K562 (cell line): ENCODE measurements around the gene ZBTB48. TPM values are rescaled to one million over a fixed set of nuclear protein-coding genes. Genes with fewer than 3 reads are reported as not detected.

Source experiments
- ATAC-seq: fragments of 200-7000 bp; cut with Tn5 transposase; 3 replicates; pipeline ENCODE4 v1.9.1; 2020; ENCODE audit warnings: moderate library complexity
- BruUV-seq: library from RNA; stranded (reverse); fragments of 400-500 nt; replicated peaks from 2 replicates; lab custom pipeline; 2021; lab: Mats Ljungman, UMichigan
- CTCF ChIA-PET: fragments of 300-600 bp; formaldehyde crosslinking; extraction: SDS; loops from one replicate; lab custom pipeline; 2021; ENCODE audit warnings: low intra/inter-chr PET ratio; lab: Yijun Ruan, JAX
- POLR2A ChIA-PET: fragments of 300-600, 350-650 bp; sonication (Branson Sonifier 250); formaldehyde crosslinking; extraction: SDS; loops from one replicate; lab custom pipeline; 2021; ENCODE audit warnings: antibody characterized with exemption, inconsistent platforms; lab: Yijun Ruan, JAX
- DNase-seq, 4 experiments: peaks; one replicate each; pipeline versions ENCODE4 v3.0.0 to v3.0.0-alpha.2; 2011 to 2018; ENCODE audit warnings: low spot score in 3 of 4, mixed read lengths in 3 of 4; ENCODE audit errors: extremely low read depth in 1 of 4
- FAIRE-seq: peaks from 2 replicates; lab custom pipeline; 2011; peaks lifted over from hg19 to GRCh38; lab: Jason Lieb, UNC
- H2AFZ ChIP-seq: 2 replicates; pipeline ENCODE4 v1.6.0; 2011; ENCODE audit warnings: low read depth, low read length, control low read depth, inconsistent platforms
- H3K27ac ChIP-seq: fragments of 200-600 bp; 3 replicates; pipeline ENCODE4 v1.8.0; 2011; ENCODE audit warnings: low read depth, mild to moderate bottlenecking, control low read depth, inconsistent platforms, low read length, moderate library complexity, mixed read lengths; ENCODE audit errors: extremely low read depth
- H3K27me3 ChIP-seq, 2 experiments: fragments of 300-600 bp in 1 of 2; 2 replicates in 1 of 2; 3 replicates in 1 of 2; pipeline versions ENCODE4 v1.6.0 to v1.8.0; 2011; ENCODE audit warnings: inconsistent platforms in 2 of 2, low read length in 2 of 2, mild to moderate bottlenecking in 1 of 2, mixed read lengths in 1 of 2, moderate library complexity in 1 of 2; ENCODE audit not compliant: control insufficient read depth in 2 of 2, insufficient read depth in 2 of 2
- H3K36me3 ChIP-seq: fragments of 300-600 bp; 3 replicates; pipeline ENCODE4 v1.8.0; 2011; ENCODE audit warnings: mild to moderate bottlenecking, low read length, inconsistent platforms; ENCODE audit not compliant: control insufficient read depth, insufficient read depth
- H3K4me1 ChIP-seq, 2 experiments: fragments of 200-600 bp in 1 of 2; replicated peaks in 1 of 2; 2 replicates in 1 of 2; 3 replicates in 1 of 2; pipeline versions ENCODE4 v1.5.1 to v1.8.0; 2011; ENCODE audit warnings: inconsistent platforms in 2 of 2, low read length in 2 of 2, mild to moderate bottlenecking in 1 of 2, mixed read lengths in 1 of 2, moderate library complexity in 1 of 2; ENCODE audit not compliant: control insufficient read depth in 2 of 2, insufficient read depth in 2 of 2
- H3K4me2 ChIP-seq: 2 replicates; pipeline ENCODE4 v1.6.1; 2011; ENCODE audit warnings: low read length, control low read depth, inconsistent platforms, mixed read lengths; ENCODE audit not compliant: insufficient read depth
- H3K4me3 ChIP-seq: fragments of 200-600 bp; sonication (generic), shearing (Covaris generic); 2 replicates; pipeline ENCODE4 v1.5.1; 2016; ENCODE audit warnings: control low read depth, inconsistent platforms
- H3K79me2 ChIP-seq: fragments of 200-600 bp; 3 replicates; pipeline ENCODE4 v1.8.0; 2011; ENCODE audit warnings: low read length, inconsistent platforms; ENCODE audit not compliant: control insufficient read depth, insufficient read depth
- H3K9ac ChIP-seq, 2 experiments: 2 replicates each; pipeline versions ENCODE4 v1.6.0 to v1.6.1; 2011; ENCODE audit warnings: low read depth in 2 of 2, low read length in 2 of 2, control low read depth in 1 of 2, inconsistent platforms in 1 of 2, mild to moderate bottlenecking in 1 of 2, mixed read lengths in 1 of 2; ENCODE audit not compliant: insufficient read depth in 1 of 2
- H3K9me1 ChIP-seq: one replicate; pipeline ENCODE4 v1.6.0; 2011; ENCODE audit warnings: inconsistent platforms, mild to moderate bottlenecking, low read length, moderate library complexity; ENCODE audit not compliant: control insufficient read depth, insufficient read depth
- H3K9me3 ChIP-seq: replicated peaks from 2 replicates; pipeline ENCODE4 v1.5.1; 2011; ENCODE audit warnings: low read depth, low read length, inconsistent platforms; ENCODE audit not compliant: control insufficient read depth, insufficient read depth
- H4K20me1 ChIP-seq: replicated peaks from 2 replicates; pipeline ENCODE4 v1.6.1; 2011; ENCODE audit warnings: low read length, inconsistent platforms, mixed read lengths; ENCODE audit not compliant: control insufficient read depth, insufficient read depth
- ARNT ChIP-seq, 2 experiments: fragments of 450-650 bp; IDR thresholded peaks; 2 replicates each; pipeline ENCODE4 v1.6.1; 2016; ENCODE audit warnings: mild to moderate bottlenecking in 1 of 2
- BACH1 ChIP-seq: fragments of 200-800 bp; sonication (Bioruptor generic); IDR thresholded peaks from 2 replicates; pipeline ENCODE4 v1.6.1; 2016; ENCODE audit warnings: missing genetic modification characterization, missing compliant biosample characterization
- MYC ChIP-seq, 2 experiments: fragments of 250-450 bp in 1 of 2; sonication (Bioruptor Pico) in 1 of 2; IDR thresholded peaks; 2 replicates each; pipeline versions ENCODE4 v1.5.1 to v1.6.1; 2012 to 2021; ENCODE audit warnings: low read depth in 2 of 2, borderline replicate concordance in 1 of 2, improper control_type of control experiment in 1 of 2, low read length in 1 of 2, mild to moderate bottlenecking in 1 of 2, moderate library complexity in 1 of 2
- RBM25 ChIP-seq: fragments of 200-400 bp; formaldehyde crosslinking; IDR thresholded peaks from 2 replicates; pipeline ENCODE4 v1.6.1; 2018; ENCODE audit warnings: low read length, low read depth, moderate library complexity; ENCODE audit not compliant: severe bottlenecking
- SMARCC2 ChIP-seq: fragments of 450-650 bp; IDR thresholded peaks from 2 replicates; pipeline ENCODE4 v1.6.1; 2017; ENCODE audit warnings: antibody characterized with exemption, moderate library complexity, mild to moderate bottlenecking, low read depth
- TAL1 ChIP-seq: fragments of 450-650 bp; IDR thresholded peaks from 2 replicates; pipeline ENCODE4 v1.6.1; 2016; ENCODE audit warnings: mild to moderate bottlenecking
- TCF7 ChIP-seq: sonication (generic); IDR thresholded peaks from 2 replicates; pipeline ENCODE4 v1.6.1; 2016; ENCODE audit warnings: antibody characterized with exemption, borderline replicate concordance
- TGIF2 ChIP-seq: sonication (generic); formaldehyde crosslinking; IDR thresholded peaks from 2 replicates; pipeline ENCODE4 v1.8.1; 2022; ENCODE audit warnings: mild to moderate bottlenecking, missing genetic modification reagents, moderate library complexity
- ZNF253 ChIP-seq: fragments of 250-450 bp; sonication (Bioruptor Pico); conservative IDR thresholded peaks from 2 replicates; pipeline ENCODE4 v1.6.1; 2021; ENCODE audit warnings: mild to moderate bottlenecking
- ZNF77 ChIP-seq: fragments of 250-450 bp; sonication (Bioruptor Pico); IDR thresholded peaks from 2 replicates; pipeline ENCODE4 v1.5.0; 2020
- WGBS: fragments of 100-300 bp; shearing (Covaris generic); methylation state at CpG from one replicate; pipeline ENCODE4 v1.1.6; 2016; ENCODE audit warnings: low coverage, mixed read lengths; ENCODE audit not compliant: insufficient coverage; ENCODE audit errors: missing lambda C conversion rate; 5-methylcytosine and 5-hydroxymethylcytosine counted together
- in situ Hi-C: fragments of 300-500 bp; cut with MboI; formaldehyde crosslinking; loops from 4 replicates; pipeline ENCODE4 v1.15.0; 2018; ENCODE audit warnings: inconsistent platforms, mixed read lengths
- intact Hi-C: fragments of 100-400 bp; cut with micrococcal nuclease; formaldehyde crosslinking; loops from 2 replicates; pipeline ENCODE4 v1.14.2; 2022
- polyA plus RNA-seq, 8 experiments: library from polyadenylated mRNA; depleted of rRNA in 4 of 8; stranded (reverse) in 5 of 8; unstranded in 3 of 8; fragments of >200 nt; fragmentation: Nextera tagmentation in 2 of 8; fragmentation: Illumina TruSeq in 1 of 8; extraction: Ambion mirVana in 2 of 8; extraction: Trizol in 1 of 8; gene quantifications; 2 replicates each; pipeline versions ENCODE4 v1.2.1 to v1.2.3, GENCODE V29; 2011 to 2014; ENCODE audit warnings: inconsistent platforms in 1 of 8, missing spikeins in 1 of 8
- total RNA-seq, 7 experiments: library from RNA; depleted of rRNA in 6 of 7; stranded (reverse); fragments of >200 nt in 6 of 7; fragmentation: Illumina TruSeq in 2 of 7; extraction: Trizol in 2 of 7; gene quantifications; 2 replicates each; pipeline versions ENCODE4 v1.2.1 to v1.2.3, GENCODE V29; 2011 to 2021; ENCODE audit warnings: low replicate concordance in 1 of 7
- TF ChIP-seq, protein P1 (sequence below), 2 experiments: fragments of 450-650 bp in 1 of 2; sonication (generic) in 1 of 2; formaldehyde crosslinking; conservative IDR thresholded peaks; 2 replicates each; pipeline versions ENCODE4 v1.4.0 to v1.8.1; 2020 to 2022; ENCODE audit warnings: mild to moderate bottlenecking in 1 of 2, missing genetic modification reagents in 1 of 2
- TF ChIP-seq, protein P2 (sequence below): fragments of 200-600 bp; sonication (generic); IDR thresholded peaks from one replicate; pipeline ENCODE4 v1.6.1; 2012; ENCODE audit warnings: mild to moderate bottlenecking, low read depth, low read length, inconsistent platforms

The ZBTB48 gene
- total and polyA plus RNA-seq, 9 of the 15 experiments (the other 6 are each of a cell fraction or from before 2014, with no cell fraction given) = 1.9 to 66.9 (median 29.5) TPM

DNA sequence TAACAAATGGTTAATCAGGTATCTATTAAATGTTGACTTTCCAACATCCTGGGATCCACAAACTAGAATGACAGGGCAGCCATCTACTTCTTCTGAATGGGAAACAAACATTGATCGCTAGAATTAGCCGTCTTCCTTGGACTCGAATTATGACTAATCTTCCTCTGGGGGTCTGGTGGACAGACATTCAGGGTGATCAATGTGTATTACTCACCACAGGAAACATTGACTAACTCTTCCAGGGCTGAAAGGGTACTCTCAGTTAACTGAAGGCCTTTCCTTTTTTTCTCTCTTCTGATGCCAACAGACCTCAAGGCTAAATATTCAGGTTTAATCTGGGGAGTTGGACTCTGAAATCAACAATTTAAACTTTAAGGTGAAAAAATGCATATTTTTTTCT lies 35.0 kb upstream of the ZBTB48 start:
- H3K9ac ChIP-seq = no peak overlapping the region
- in situ Hi-C loops (no loop called here), intact Hi-C loops (no loop called here)
- H3K9me3 ChIP-seq = no peaks in the 10 kb centered on the region
- H3K9me1 ChIP-seq = no peaks in the 10 kb centered on the region
- H3K79me2 ChIP-seq = peaks cover 5% of the 10 kb centered on the region; the same call in 1 of the 3 replicates
- WGBS = 95% methylated on average over 3 of the region's 3 CpGs
- no peak overlapping the region for H2AFZ ChIP-seq
- no peaks in the 10 kb centered on the region for H3K4me1 ChIP-seq
- no peak overlapping the region for H3K4me3 ChIP-seq
- H4K20me1 ChIP-seq = 0 out of 2 replicates have a peak, but pooled peaks cover 6% of the 10 kb centered on the region
- no TSS peak for BruUV-seq
- no peak overlapping the region for H3K4me2 ChIP-seq
- DNase-seq (no peak), ATAC-seq (no peak), FAIRE-seq (no peak)
- H3K27ac ChIP-seq = no peak overlapping the region
- no peaks in the 10 kb centered on the region for H3K27me3 ChIP-seq
- H3K36me3 ChIP-seq = peaks cover 93% of the 10 kb centered on the region
- CTCF ChIA-PET = no interaction called here
- POLR2A ChIA-PET = no interaction called here
- TF ChIP-seq TGIF2 = no peak
- no peak for TF ChIP-seq ARNT (IDR thresholded peaks at IDR 0.05)
- no peak for TF ChIP-seq RBM25
- no peak for TF ChIP-seq ZNF77 (CRISPR knock-in tag)
- TF ChIP-seq, protein P1, sequence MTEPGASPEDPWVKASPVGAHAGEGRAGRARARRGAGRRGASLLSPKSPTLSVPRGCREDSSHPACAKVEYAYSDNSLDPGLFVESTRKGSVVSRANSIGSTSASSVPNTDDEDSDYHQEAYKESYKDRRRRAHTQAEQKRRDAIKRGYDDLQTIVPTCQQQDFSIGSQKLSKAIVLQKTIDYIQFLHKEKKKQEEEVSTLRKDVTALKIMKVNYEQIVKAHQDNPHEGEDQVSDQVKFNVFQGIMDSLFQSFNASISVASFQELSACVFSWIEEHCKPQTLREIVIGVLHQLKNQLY (CRISPR knock-in tag; conservative IDR thresholded peaks at IDR 0.05) = no peak
- no peak for TF ChIP-seq ZNF253 (CRISPR knock-in tag)
- TF ChIP-seq SMARCC2 = no peak
- TF ChIP-seq TAL1 = no peak
- TF ChIP-seq MYC (IDR thresholded peaks at IDR 0.05; ENCODE audit: low read depth, low read length) = no peak
- no peak for TF ChIP-seq MYC (CRISPR knock-in tag; IDR thresholded peaks at IDR 0.05; ENCODE audit: borderline replicate concordance, low read depth)
- no peak for TF ChIP-seq TCF7
- TF ChIP-seq, protein P2, sequence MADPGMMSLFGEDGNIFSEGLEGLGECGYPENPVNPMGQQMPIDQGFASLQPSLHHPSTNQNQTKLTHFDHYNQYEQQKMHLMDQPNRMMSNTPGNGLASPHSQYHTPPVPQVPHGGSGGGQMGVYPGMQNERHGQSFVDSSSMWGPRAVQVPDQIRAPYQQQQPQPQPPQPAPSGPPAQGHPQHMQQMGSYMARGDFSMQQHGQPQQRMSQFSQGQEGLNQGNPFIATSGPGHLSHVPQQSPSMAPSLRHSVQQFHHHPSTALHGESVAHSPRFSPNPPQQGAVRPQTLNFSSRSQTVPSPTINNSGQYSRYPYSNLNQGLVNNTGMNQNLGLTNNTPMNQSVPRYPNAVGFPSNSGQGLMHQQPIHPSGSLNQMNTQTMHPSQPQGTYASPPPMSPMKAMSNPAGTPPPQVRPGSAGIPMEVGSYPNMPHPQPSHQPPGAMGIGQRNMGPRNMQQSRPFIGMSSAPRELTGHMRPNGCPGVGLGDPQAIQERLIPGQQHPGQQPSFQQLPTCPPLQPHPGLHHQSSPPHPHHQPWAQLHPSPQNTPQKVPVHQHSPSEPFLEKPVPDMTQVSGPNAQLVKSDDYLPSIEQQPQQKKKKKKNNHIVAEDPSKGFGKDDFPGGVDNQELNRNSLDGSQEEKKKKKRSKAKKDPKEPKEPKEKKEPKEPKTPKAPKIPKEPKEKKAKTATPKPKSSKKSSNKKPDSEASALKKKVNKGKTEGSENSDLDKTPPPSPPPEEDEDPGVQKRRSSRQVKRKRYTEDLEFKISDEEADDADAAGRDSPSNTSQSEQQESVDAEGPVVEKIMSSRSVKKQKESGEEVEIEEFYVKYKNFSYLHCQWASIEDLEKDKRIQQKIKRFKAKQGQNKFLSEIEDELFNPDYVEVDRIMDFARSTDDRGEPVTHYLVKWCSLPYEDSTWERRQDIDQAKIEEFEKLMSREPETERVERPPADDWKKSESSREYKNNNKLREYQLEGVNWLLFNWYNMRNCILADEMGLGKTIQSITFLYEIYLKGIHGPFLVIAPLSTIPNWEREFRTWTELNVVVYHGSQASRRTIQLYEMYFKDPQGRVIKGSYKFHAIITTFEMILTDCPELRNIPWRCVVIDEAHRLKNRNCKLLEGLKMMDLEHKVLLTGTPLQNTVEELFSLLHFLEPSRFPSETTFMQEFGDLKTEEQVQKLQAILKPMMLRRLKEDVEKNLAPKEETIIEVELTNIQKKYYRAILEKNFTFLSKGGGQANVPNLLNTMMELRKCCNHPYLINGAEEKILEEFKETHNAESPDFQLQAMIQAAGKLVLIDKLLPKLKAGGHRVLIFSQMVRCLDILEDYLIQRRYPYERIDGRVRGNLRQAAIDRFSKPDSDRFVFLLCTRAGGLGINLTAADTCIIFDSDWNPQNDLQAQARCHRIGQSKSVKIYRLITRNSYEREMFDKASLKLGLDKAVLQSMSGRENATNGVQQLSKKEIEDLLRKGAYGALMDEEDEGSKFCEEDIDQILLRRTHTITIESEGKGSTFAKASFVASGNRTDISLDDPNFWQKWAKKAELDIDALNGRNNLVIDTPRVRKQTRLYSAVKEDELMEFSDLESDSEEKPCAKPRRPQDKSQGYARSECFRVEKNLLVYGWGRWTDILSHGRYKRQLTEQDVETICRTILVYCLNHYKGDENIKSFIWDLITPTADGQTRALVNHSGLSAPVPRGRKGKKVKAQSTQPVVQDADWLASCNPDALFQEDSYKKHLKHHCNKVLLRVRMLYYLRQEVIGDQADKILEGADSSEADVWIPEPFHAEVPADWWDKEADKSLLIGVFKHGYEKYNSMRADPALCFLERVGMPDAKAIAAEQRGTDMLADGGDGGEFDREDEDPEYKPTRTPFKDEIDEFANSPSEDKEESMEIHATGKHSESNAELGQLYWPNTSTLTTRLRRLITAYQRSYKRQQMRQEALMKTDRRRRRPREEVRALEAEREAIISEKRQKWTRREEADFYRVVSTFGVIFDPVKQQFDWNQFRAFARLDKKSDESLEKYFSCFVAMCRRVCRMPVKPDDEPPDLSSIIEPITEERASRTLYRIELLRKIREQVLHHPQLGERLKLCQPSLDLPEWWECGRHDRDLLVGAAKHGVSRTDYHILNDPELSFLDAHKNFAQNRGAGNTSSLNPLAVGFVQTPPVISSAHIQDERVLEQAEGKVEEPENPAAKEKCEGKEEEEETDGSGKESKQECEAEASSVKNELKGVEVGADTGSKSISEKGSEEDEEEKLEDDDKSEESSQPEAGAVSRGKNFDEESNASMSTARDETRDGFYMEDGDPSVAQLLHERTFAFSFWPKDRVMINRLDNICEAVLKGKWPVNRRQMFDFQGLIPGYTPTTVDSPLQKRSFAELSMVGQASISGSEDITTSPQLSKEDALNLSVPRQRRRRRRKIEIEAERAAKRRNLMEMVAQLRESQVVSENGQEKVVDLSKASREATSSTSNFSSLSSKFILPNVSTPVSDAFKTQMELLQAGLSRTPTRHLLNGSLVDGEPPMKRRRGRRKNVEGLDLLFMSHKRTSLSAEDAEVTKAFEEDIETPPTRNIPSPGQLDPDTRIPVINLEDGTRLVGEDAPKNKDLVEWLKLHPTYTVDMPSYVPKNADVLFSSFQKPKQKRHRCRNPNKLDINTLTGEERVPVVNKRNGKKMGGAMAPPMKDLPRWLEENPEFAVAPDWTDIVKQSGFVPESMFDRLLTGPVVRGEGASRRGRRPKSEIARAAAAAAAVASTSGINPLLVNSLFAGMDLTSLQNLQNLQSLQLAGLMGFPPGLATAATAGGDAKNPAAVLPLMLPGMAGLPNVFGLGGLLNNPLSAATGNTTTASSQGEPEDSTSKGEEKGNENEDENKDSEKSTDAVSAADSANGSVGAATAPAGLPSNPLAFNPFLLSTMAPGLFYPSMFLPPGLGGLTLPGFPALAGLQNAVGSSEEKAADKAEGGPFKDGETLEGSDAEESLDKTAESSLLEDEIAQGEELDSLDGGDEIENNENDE = no peak
- no peak for TF ChIP-seq BACH1 (tag)
